NCI-H2227 (cell line): ENCODE results near the gene ADPRHL1.

Experiments used
- DNase-seq: peaks from one replicate; lab custom pipeline; 2025; ENCODE audit not compliant: unreplicated experiment; lab: John Stamatoyannopoulos, UW

Gene ADPRHL1

GRCh38 chr13:113433391-113433916, 19.8 kb downstream of the ADPRHL1 start:
- no peak for DNase-seq

DNA sequence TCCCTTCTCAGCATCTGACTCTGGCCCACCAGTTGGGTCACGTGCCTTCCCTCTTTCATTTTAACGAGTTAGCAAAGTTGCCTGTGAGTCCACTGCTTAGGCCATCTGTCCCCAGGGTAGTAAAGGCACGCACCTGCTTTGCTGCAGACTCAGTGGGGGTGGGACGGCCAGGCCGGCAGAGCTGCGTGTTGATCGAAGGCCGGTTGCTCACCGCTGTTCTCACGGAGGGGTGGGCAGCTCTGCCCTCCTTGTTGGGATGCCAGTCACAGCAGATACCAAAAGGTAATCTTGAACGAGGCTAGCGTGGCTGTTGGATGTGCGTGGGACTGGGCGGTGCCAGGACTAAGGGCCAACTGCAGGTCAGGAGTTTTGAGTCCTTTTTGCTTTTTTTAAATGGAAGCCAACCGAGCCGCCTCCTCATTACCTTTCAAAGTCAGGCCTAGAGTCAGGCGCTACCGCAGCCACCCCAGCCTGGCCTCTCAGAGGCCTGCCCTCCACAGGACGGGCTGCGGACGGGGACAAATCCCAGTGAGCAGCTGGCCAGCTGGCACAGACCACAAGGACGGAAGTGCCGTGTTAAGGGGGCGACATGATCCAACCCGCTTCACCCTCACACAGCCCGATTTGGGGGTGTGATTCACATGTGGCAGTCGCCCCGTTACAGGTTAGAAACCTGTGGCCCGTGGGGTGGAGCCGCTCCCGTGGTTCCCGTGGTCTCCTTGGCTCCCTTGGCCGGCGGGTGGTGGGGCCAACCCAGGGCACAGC, 20.6 kb downstream of the ADPRHL1 start:
- DNase-seq: no peak

DNA sequence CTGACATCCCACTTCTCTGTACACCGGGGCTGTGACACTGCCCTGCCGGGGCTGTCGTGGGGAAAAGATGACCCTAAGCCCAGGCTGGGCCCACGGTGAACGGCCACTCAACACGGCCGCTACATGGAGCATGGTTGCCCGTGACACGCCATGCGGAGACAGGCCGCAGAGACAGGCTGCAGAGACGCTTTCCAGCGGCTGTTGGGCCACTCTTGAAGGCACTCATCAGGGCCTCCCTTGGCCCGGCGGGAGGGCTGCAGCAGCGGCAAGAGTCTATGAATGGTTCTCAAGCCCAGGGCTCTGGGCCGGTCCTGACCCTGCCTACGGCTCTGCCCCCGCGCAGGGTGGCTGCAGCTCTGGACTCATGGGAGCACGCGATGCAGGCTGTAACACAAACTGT, 22.1 kb downstream of the ADPRHL1 start:
- DNase-seq: no peak

- no peak for DNase-seq
Observed at GRCh38 chr13:113430378-113431110, 22.7 kb downstream of the ADPRHL1 start.

- DNase-seq: no peak
Observed at GRCh38 chr13:113429608-113429985, 23.7 kb downstream of the ADPRHL1 start.

DNA sequence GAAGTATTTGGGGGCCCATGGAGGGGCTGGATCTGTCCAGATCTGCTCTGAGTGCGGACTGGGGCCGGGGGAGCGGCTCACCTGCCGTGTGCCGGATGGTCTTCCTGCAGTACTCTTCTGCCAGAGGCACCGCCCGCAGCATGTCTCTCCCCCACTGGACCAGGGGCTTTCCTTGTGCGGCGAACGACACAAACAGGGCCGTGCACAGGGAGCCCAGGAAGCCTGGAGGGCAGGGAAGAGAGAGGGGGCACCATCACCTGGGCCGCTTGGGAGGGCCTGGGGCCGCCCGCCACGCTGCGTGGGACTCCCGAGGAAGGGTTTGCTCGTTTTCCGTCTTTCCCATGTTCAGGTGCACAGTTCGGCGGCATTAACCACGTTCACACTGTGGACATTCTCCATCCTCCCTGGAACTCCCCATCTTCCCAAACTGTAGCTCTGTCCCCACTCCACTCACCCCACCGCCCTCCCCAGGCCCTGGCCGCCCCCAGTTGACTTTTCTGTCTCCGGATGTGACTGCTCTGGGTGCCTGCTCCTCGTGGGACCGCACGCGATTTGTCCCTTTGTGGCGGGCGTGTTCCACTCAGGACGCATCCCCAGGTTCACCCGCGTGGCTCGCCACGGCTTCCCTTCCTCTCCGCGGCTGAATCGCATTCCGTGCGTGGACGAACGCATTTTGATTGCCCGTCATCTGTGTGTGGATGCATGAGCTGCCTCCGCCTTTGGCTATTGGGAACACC, 24.2 kb downstream of the ADPRHL1 start:
- no peak for DNase-seq

- no peak for DNase-seq
Observed at GRCh38 chr13:113428469-113428865, 24.8 kb downstream of the ADPRHL1 start.

GRCh38 chr13:113427562-113428468, 25.5 kb downstream of the ADPRHL1 start:
- no peak for DNase-seq

DNA sequence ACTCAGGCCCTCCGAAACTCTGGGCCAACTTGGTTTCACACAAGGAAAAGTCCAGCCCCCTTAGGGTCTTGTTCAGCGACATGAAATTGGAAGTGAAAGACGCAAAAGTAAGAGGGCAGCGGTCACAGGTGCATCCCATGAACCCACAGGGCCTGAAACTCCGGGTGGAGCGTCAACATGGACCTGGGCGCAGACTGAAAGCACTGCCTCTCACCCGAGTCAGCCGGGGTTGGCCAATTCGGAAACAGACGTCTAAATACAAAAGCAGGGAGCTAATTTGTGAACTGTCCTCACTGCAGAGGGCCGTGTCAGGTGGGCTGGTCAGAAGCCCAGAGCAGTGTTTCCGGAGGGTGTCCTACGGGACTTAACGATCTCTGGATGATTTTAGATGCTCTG, 26.7 kb downstream of the ADPRHL1 start:
- DNase-seq: no peak

GRCh38 chr13:113425941-113426590, 27.2 kb downstream of the ADPRHL1 start:
- no peak for DNase-seq

DNA sequence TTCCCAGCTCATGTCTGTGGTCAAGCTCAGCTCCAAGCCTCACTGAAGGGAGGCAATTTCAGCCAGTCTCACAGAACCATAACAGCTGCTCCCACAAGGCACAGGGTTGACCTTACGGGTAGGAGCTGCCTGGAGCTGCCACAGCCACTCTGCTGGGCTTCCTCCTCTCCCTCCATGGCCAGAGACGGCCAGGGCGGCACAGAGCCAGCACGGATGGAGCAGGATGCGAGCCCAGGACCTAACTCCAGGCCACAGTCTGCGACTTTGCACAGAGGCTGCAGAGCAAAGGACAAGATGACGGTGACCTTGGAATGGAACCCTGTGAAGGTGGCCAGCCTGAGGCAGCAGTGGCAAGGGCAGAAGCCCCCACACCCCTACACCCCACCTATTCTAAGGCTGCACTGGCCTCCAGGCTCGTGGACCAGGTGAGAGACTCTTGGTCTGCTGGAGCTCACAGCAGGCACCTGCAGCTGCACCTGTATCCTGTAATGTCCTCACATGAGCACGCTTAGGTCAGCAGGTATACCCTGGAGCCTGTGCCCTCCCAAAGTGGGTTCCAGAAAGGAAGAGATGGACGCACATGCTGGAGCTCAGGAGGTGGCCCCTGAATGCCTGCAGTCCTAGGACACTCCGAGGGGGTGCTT, 29.6 kb downstream of the ADPRHL1 start:
- DNase-seq: no peak

DNA sequence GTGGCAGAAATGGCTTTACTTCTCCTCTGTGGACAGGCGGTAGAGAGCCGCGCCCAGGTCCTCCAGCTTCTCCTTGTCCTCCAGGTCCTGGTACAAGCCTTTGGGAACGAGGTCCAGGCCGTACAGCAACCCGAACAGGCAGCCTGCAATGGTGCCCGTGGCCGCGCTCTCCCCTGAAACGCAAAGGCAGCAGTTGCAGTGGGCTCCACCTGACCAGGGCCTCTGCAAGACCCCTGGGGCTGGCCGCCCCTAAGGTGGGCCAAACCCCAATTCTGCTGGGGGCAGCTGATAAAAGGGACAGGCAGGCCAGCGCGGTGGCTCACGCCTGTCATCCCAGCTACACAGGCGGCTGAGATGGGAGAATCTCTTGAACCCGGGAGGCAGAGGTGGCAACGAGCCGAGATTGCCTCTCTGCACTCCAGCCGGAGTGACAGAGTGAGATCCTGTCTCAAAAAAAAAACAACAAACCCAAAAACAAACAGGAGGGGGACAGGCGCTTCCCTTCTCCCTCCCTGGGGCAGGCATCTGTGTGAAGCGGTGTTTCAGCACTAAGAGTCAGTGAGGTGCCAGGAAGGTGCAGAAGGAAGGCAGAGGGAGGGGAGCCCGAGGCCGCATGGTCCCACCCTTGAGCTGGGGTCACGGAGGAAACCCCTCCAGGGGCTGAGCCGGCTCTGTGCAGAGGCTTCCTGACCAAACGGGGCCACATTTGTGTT, 30.3 kb downstream of the ADPRHL1 start:
- no peak for DNase-seq

DNA sequence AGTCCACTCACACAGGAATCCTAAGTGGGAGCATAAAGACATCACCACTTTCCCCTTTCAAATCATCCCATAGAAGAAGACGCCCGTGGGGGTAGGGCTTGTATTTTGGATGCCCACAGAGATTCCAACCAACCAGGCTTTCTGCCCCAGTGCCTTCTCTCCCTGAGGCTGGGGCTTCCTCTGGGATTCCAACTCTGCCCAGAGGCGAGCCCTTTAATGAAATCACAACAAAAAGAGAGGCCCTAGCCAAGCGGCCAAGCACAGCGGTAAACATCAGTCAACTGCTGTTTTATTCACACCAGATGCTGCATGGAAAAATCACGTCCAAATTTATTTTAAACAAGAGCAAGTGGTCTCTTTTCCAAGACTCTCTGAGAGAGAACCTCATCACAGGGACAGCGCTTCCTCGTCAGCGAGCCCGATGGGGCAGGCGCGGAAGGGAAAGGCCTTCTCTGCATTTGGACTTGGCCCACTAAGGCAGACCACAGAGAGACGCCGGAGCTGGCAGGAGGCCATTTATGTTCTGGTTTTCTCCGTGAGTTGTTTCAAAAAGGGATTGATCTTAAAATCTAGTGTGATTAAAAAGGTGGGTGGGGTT, 31.5 kb downstream of the ADPRHL1 start:
- no peak for DNase-seq

DNA sequence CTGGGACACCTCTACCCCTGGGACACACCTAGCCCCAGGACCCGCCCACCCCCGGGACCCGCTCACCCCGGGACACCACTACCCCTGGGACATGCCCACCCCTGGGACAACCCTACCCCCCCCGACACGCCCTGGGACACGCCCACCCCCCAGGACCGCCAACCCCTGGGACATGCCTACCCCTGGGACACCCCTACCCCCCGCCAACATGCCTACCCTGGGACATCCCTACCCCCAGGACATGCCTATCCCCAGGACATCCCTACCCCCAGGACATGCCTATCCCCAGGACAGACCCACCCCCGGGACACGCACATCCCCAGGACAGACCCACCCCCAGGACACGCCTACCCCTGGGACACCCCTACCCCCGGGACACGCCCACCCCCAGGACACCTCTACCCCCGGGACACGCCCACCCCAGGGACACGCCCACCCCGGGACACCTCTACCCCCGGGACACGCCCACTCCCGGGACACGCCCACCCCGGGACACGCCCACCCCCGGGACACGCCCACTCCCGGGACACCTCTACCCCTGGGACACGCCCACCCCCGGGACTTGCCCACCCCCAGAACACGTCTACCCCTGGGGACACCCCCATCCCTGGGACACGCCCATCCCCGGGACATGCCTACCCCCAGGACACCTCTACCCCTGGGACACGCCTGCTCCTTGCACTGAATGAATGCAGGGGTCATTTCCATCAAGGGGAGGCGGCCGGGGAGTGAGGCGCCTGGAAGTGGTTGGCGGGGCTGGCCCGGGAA, 32.3 kb downstream of the ADPRHL1 start:
- no peak for DNase-seq

DNA sequence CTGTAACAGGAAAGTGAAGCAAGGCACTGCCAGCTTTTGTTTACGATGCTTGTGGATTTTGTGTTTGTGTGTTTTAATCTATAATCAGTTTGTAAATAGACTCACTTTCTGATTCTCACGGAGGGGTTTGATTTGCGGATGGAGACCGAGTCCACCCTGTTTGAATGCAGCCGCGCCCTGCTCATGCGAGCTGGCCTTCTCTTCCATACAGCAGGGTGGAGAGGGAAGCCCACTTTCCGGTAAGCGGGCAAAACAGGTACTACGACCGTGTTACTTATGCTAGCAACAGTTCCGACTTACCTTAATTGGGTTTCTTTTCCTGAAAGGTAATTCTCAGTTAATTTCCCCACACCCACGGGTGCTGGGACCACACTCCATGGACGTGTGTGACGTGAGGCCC, 33.1 kb downstream of the ADPRHL1 start:
- DNase-seq: no peak

DNA sequence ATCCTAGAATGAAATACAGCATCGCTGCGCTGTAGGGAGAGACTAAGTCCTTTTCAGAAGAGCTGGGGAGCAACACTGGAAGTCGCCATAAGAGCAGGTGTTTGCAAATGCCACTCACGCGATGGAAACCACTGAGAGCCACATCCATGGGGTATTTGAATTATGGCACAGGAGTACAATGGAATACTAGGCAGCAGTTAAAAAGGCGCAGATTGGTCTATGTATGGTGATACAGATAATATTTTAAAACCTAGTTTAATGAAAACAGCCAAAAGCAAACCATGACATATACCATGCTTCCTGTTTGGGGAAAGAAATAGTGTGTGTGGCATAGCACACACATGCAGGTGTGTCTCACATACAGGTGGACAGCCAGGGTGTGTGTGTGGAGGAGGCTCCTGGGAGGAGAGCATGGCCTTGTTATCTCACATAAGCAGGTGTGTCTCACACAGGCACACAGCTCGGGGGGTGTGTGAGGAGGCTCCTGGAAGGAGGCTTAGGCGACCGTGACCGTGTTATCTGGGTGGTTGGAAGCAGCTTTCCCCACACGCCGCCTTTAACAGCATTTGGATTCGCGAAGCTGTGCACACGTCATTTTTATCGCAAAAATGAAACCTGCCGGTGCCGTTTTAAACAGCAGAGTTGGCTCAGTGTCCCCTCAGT, 33.6 kb downstream of the ADPRHL1 start:
- DNase-seq: no peak

DNA sequence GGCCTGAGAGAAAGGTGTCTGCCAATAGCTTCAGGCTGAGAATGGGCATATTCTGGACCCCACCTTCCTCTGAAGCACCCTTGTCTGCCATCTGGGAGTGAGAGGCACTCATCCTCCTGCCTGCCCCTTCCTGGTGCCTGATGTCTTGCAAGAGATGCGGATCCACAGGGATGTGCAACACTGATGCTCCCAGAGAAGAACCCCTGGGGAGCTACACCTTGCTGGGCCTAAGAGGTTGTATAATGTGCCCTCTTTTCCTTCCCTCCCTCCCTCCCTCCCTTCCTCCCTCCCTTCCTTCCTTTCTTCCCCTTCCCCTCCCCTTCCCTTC, 34.6 kb downstream of the ADPRHL1 start:
- no peak for DNase-seq
